Activated naive CD4-positive, alpha-beta T cell treated with anti-CD3 and anti-CD28 coated beads, Interleukin-2, amount 50 U/mL, for 72 hours (primary cell): Measurements from ENCODE around the gene ACOT9. TPM values are rescaled to one million over a fixed set of nuclear protein-coding genes. Genes with fewer than 3 reads are reported as not detected.

Source experiments
- ATAC-seq, 2 donors: fragments of 150-1000 bp; cut with Tn5 transposase; 2 replicates each; pipeline ENCODE4 v1.10.0; 2021; ENCODE audit warnings: mild to moderate bottlenecking in 2 of 2, moderate library complexity in 2 of 2
- DNase-seq, 2 donors: peaks; one replicate each; pipeline ENCODE4 v3.0.0; 2021 to 2022; ENCODE audit warnings: low spot score in 2 of 2
- H3K27ac Mint-ChIP-seq, 2 donors: one replicate each; pipeline ENCODE4 v1.8.0; 2022; ENCODE audit warnings: mild to moderate bottlenecking in 2 of 2, mixed read lengths in 2 of 2
- H3K36me3 Mint-ChIP-seq, 2 donors: one replicate each; pipeline ENCODE4 v1.8.0; 2022; ENCODE audit warnings: mixed read lengths in 2 of 2
- H3K9me3 Mint-ChIP-seq, 2 donors: one replicate each; pipeline ENCODE4 v1.8.0; 2022; ENCODE audit warnings: mixed read lengths in 2 of 2
- total RNA-seq, 2 donors: library from RNA; stranded (reverse); gene quantifications; one replicate each; pipeline ENCODE4 v1.2.3, GENCODE V29; 2022

The ACOT9 gene, protein sequence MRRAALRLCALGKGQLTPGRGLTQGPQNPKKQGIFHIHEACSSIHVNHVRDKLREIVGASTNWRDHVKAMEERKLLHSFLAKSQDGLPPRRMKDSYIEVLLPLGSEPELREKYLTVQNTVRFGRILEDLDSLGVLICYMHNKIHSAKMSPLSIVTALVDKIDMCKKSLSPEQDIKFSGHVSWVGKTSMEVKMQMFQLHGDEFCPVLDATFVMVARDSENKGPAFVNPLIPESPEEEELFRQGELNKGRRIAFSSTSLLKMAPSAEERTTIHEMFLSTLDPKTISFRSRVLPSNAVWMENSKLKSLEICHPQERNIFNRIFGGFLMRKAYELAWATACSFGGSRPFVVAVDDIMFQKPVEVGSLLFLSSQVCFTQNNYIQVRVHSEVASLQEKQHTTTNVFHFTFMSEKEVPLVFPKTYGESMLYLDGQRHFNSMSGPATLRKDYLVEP
- 10 to 100 TPM; 33.6 to 56.3 TPM for total RNA-seq

GRCh38 chrX:23742697-23743622 lies at the start of gene ACOT9:
ACOT9 (minus strand) TSS chrX:23743276; CDS start chrX:23743144, 132 bp downstream.
- DNase-seq = peak; percentile 70 to 84
- peaks cover 6 to 12% of the 10 kb centered on the region in 2 donors for H3K36me3 Mint-ChIP-seq
- no peaks in the 10 kb centered on the region for H3K9me3 Mint-ChIP-seq
- H3K27ac Mint-ChIP-seq = peak within 1 kb of the TSS; percentile 86 to 89
- ATAC-seq = peak; percentile 96 to 98

- no peak for ATAC-seq
Observed at GRCh38 chrX:23790155-23790497, 47.0 kb upstream of the ACOT9 start.

GRCh38 chrX:23789386-23790154 lies 46.5 kb upstream of the ACOT9 start:
- ATAC-seq = no peak
- Mint-ChIP-seq H3K36me3 (peaks cover 8 to 17% of the 10 kb centered on the region in 2 donors), H3K27ac (no peak overlapping the region), H3K9me3 (no peaks in the 10 kb centered on the region)
- DNase-seq = no peak

More at GRCh38 chrX:23790155-23790497, 47.0 kb upstream of the ACOT9 start:
- H3K27ac Mint-ChIP-seq = no peak overlapping the region
- no peak for DNase-seq
- peaks cover 3 to 11% of the 10 kb centered on the region in 2 donors for H3K36me3 Mint-ChIP-seq
- no peaks in the 10 kb centered on the region for H3K9me3 Mint-ChIP-seq

DNA sequence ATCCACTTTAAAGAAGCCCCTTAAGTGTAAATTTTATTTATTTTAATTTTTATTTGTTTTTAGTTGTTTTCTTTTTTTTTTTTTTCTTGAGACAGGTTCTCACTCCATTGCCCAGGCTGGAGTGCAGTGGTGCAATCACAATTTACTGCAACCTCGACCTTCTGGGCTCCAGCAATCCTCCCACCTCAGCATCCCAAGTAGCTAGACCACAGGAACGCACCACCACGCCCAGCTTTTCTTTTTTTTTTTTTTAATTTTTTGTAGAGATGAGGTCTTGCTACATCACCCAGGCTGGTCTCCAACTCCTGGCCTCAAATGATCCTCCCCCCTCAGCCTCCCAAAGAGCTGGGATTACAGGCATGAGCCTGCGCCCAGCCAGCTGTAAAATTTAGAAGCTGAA lies 45.9 kb upstream of the ACOT9 start:
- no peak overlapping the region for H3K27ac Mint-ChIP-seq
- no peak for ATAC-seq
- DNase-seq = no peak
- peaks cover 15 to 23% of the 10 kb centered on the region in 2 donors for H3K36me3 Mint-ChIP-seq
- H3K9me3 Mint-ChIP-seq = no peaks in the 10 kb centered on the region

GRCh38 chrX:23788521-23788920 lies 45.4 kb upstream of the ACOT9 start:
- ATAC-seq = no peak
- Mint-ChIP-seq H3K27ac (no peak overlapping the region), H3K36me3 (peaks cover 19 to 28% of the 10 kb centered on the region in 2 donors)

GRCh38 chrX:23787745-23788118 lies 44.7 kb upstream of the ACOT9 start:
- Mint-ChIP-seq H3K27ac (no peak overlapping the region), H3K36me3 (peaks cover 20 to 29% of the 10 kb centered on the region in 2 donors), H3K9me3 (no peaks in the 10 kb centered on the region)
- DNase-seq (no peak), ATAC-seq (no peak)

More at GRCh38 chrX:23788521-23788920, 45.4 kb upstream of the ACOT9 start:
- no peaks in the 10 kb centered on the region for H3K9me3 Mint-ChIP-seq
- no peak for DNase-seq

DNA sequence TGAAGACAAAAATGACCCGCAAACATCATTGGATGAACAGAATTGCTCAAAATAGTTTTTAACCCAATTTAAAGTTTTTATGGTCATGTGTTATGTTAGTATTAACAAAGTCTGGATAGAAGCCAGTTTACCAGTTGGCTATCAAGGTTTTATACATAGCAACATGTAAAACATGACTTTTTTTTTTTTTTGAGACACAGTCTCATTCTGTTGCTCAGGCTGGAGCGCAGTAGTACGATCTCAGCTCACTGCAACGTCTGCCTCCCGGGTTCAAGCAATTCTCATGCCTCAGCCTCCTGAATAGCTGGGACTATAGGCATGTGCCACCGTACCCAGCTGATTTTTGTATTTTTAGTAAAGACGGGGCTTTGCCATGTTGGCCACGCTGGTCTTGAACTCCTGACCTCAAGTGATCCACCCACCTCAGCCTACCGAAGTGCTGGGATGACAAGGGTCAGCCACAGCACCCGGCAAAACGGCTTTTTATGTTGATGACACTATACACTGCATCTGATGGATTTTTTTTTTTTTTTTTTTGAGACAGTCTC lies 43.3 kb upstream of the ACOT9 start:
- ATAC-seq = no peak
- no peaks in the 10 kb centered on the region for H3K9me3 Mint-ChIP-seq

GRCh38 chrX:23785580-23785979 lies 42.5 kb upstream of the ACOT9 start:
- Mint-ChIP-seq H3K9me3 (no peaks in the 10 kb centered on the region), H3K36me3 (peaks cover 20 to 29% of the 10 kb centered on the region in 2 donors), H3K27ac (peak overlapping the region; percentile 30 to 99)
- no peak for DNase-seq
- no peak for ATAC-seq

More for the DNA sequence above, 43.3 kb upstream of the ACOT9 start:
- peak overlapping the region; percentile 55 to 99 for H3K27ac Mint-ChIP-seq
- H3K36me3 Mint-ChIP-seq = peaks cover 20 to 29% of the 10 kb centered on the region in 2 donors
- DNase-seq = no peak

DNA sequence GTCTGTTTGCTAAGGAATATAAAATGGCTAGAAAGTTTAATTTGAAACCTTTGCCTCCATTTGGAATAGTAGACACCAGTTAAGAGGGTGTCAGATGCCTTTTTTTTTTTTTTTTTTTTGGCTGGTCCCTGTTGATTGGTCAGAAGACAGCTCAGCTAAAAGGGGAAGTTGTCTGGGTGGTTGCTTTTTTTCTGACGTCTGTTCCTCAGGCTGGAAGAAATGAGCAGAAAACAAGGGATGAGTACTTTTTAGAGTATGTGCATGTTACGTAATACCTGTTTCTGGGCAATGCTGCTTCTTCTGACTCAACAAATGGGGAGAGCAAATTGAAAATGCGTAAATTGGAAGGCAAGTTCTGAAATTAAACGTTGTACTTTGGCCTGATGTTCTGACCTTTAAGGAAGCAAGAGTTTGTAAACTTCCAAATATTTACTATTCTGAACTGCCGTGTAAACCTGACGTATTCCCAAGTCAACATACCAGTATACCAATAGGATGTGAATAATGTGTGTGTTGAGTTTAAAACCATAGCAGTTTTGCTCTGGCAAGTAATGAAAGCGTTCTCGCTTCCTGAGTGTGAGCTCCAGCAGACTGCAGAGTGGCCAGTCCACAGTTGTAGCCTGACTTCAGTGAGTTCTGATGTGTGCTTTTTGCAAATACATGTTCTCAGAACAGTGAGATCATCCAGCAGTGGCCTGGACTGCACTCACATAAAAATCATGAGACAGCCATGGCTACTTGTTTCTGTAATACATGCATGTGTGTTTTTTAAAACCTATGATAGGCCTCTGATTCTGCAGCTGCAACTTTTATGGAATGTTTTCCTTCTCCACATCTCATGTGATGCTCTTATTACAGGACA lies 41.6 kb upstream of the ACOT9 start:
- Mint-ChIP-seq H3K27ac (peak overlapping the region; percentile 98 to 99), H3K36me3 (peaks cover 20 to 29% of the 10 kb centered on the region in 2 donors)
- DNase-seq = no peak

GRCh38 chrX:23783589-23784469 lies 40.8 kb upstream of the ACOT9 start:
- no peaks in the 10 kb centered on the region for H3K9me3 Mint-ChIP-seq

More for the DNA sequence above, 41.6 kb upstream of the ACOT9 start:
- ATAC-seq = peak in 1 of 2 donors; percentile 2
- H3K9me3 Mint-ChIP-seq = no peaks in the 10 kb centered on the region

GRCh38 chrX:23782863-23783588 lies 40.0 kb upstream of the ACOT9 start, which contains the start of gene SAT1:
SAT1 (plus strand) TSS chrX:23783173; CDS start chrX:23783352, 179 bp downstream.
- Mint-ChIP-seq H3K36me3 (peaks cover 20 to 29% of the 10 kb centered on the region in 2 donors), H3K9me3 (no peaks in the 10 kb centered on the region), H3K27ac (peak within 1 kb of the TSS; percentile 98 to 99)
- ATAC-seq (peak; percentile 79 to 82), DNase-seq (peak; percentile 93 to 95)

More at GRCh38 chrX:23783589-23784469, 40.8 kb upstream of the ACOT9 start:
- DNase-seq (no peak), ATAC-seq (no peak)
- peak overlapping the region; percentile 98 to 99 for H3K27ac Mint-ChIP-seq
- H3K36me3 Mint-ChIP-seq = peaks cover 20 to 29% of the 10 kb centered on the region in 2 donors

GRCh38 chrX:23782455-23782854 lies 39.4 kb upstream of the ACOT9 start:
- peak overlapping the region; percentile 98 to 99 for H3K27ac Mint-ChIP-seq
- ATAC-seq = no peak
- no peaks in the 10 kb centered on the region for H3K9me3 Mint-ChIP-seq
- no peak for DNase-seq
- peaks cover 20 to 29% of the 10 kb centered on the region in 2 donors for H3K36me3 Mint-ChIP-seq

- H3K9me3 Mint-ChIP-seq = no peaks in the 10 kb centered on the region
- peaks cover 6% of the 10 kb centered on the region in 2 donors for H3K36me3 Mint-ChIP-seq
- ATAC-seq = no peak
- peak overlapping the region in 1 of 2 donors; percentile 36 for H3K27ac Mint-ChIP-seq
- DNase-seq = no peak
Observed at GRCh38 chrX:23779025-23779424, 35.9 kb upstream of the ACOT9 start.

GRCh38 chrX:23776363-23776762 lies 33.3 kb upstream of the ACOT9 start:
- H3K36me3 Mint-ChIP-seq = peaks cover 0 to 7% of the 10 kb centered on the region in 2 donors

More at GRCh38 chrX:23776363-23776762, 33.3 kb upstream of the ACOT9 start:
- no peaks in the 10 kb centered on the region for H3K9me3 Mint-ChIP-seq
- DNase-seq (no peak), ATAC-seq (no peak)
- no peak overlapping the region for H3K27ac Mint-ChIP-seq
